ENCODE results near the gene ZNF687. TPM values are rescaled to one million over a fixed set of nuclear protein-coding genes. Genes with fewer than 3 reads are reported as not detected.

The ZNF687 gene
- total and polyA plus RNA-seq, 8 donors: 15.1 to 22.8 (median 18.3) TPM

DNA sequence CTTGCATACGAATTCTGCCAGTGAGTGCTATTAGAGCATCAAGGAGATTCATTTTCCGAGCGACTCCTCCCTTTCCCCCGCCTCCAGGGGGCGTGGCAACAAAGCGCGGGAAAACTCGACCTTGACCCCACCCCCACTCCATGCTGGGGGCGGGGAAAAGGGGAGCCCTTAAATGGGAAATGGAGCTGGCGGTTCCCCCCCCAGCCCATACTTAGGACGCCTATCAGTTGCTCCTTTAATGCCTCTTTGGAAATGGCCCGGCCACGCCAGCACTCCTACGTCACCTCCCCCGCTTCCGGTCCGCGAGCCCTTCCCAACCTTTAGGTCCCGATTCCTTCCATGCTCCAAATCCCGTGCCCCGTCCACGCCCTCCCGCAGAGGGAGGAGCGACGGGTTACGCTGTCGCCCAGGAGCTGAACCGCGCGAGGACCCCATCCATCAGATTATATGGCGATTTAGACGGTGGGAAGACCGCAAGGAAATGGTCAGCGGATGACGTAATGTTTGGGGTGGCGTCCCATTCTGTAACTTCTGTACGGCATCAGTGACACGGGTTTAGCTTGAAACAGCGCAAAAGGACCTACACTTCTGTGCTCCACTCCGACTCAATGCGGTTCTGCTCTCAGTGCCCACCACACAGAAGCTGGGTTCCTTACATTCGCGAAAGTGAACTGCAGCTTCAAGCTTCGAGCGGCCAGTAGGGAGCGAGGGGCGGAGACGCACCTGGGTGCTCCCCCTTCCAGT, 702 bp upstream of the ZNF687 start:
- peaks cover 0 to 16% of the 10 kb centered on the region in 2 donors for H3K36me3 ChIP-seq
- ATAC-seq (peak; percentile 80), DNase-seq (peak; percentile 95 to 99 (median 96))
- TF ChIP-seq CTCF (IDR thresholded peaks at IDR 0.05): peak in 1 of 2 donors; percentile 38
- H3K4me3 ChIP-seq: peak overlapping the region; percentile 91 to 94
- H3K4me1 ChIP-seq: peaks cover 7 to 54% of the 10 kb centered on the region in 2 donors
- no peaks in the 10 kb centered on the region for H3K9me3 ChIP-seq
- peak overlapping the region; percentile 96 to 98 for H3K27ac ChIP-seq
- H3K27me3 ChIP-seq: no peaks in the 10 kb centered on the region
- intact Hi-C loops (cut with DNase I): no loop called here

DNA sequence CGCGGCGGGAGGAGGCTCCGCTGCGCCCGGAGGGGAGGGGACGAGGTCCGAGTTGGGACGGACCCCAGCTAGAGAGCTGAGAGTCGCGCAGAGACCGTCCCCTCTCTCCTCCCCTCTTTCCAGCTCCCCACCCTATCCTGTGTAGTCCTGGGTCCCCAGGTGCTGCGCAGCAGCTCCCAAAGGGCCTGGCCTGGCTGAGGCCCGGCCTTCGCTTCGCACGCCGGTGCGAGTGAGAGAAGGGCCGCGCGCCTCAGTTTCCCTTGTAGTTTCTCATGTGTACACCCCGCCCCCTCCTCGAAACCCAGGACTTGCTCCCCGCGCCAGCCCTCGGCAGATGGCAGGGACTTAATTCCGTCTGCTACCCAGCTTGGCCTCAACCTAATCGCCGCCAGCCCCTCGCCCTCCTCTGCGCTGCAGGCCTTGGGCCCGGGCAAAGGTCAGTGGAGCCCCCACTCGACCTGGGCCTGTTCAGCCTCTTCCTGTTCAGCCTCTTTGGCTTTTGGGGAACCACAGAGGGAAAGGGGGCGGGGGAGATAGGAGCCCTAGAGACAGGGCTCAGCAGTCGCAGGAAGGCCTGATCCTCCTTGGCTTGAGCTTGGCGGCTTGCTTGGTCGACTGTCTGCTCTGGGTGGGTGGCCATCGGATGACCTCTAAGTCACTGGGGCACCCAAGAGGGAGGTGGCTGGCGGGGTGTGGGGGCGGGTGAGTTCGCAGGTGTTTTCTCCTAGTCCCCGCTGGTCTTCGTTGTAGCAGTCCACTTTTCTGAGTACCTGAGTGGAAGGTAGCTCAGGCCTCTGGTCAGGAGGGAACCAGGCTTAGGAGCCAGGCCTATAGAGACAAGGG, 1.0 kb downstream of the ZNF687 start:
- intact Hi-C loops (cut with DNase I): no loop called here
- H3K4me1 ChIP-seq: peaks cover 7 to 39% of the 10 kb centered on the region in 2 donors
- peaks cover 0 to 33% of the 10 kb centered on the region in 2 donors for H3K36me3 ChIP-seq
- no peak for TF ChIP-seq CTCF (IDR thresholded peaks at IDR 0.05)
- peak in 3 of 4 donors; percentile 39 to 83 (median 57) for DNase-seq
- peak; percentile 0 for ATAC-seq
- peak overlapping the region; percentile 91 to 94 for H3K4me3 ChIP-seq
- no peaks in the 10 kb centered on the region for H3K9me3 ChIP-seq
- H3K27me3 ChIP-seq: no peaks in the 10 kb centered on the region
- H3K27ac ChIP-seq: peak overlapping the region; percentile 96 to 98

- Histone ChIP-seq H3K4me3 (no peak overlapping the region), H3K27me3 (no peaks in the 10 kb centered on the region), H3K27ac (peak overlapping the region; percentile 96 to 98), H3K36me3 (peaks cover 0 to 43% of the 10 kb centered on the region in 2 donors), H3K4me1 (peaks cover 7 to 34% of the 10 kb centered on the region in 2 donors), H3K9me3 (no peaks in the 10 kb centered on the region)
- intact Hi-C loops (cut with DNase I): no loop called here
- TF ChIP-seq CTCF (IDR thresholded peaks at IDR 0.05): no peak
- DNase-seq (no peak), ATAC-seq (no peak)
Observed at GRCh38 chr1:151284013-151284577, 2.0 kb downstream of the ZNF687 start.

- ATAC-seq: no peak
- TF ChIP-seq CTCF (IDR thresholded peaks at IDR 0.05): no peak
- Histone ChIP-seq H3K4me1 (peaks cover 7 to 29% of the 10 kb centered on the region in 2 donors), H3K4me3 (no peak overlapping the region), H3K9me3 (no peaks in the 10 kb centered on the region), H3K27me3 (no peaks in the 10 kb centered on the region), H3K36me3 (peaks cover 0 to 69% of the 10 kb centered on the region in 2 donors), H3K27ac (no peak overlapping the region)
- intact Hi-C loops (cut with DNase I): no loop called here
- no peak for DNase-seq
Observed at GRCh38 chr1:151286619-151287340, 4.7 kb downstream of the ZNF687 start.

All from left lung (tissue), 10 donors.